IPS DF 4.7 (cell line): Measurements from ENCODE around the gene GRN.
"Not testable (repeated sequence)": the region's sequence is repeated elsewhere in the genome, so short reads cannot be mapped to it uniquely, and the experiment has no call there.

Experiments
- DNase-seq: peaks from one replicate; pipeline ENCODE4 v3.0.0-alpha.2; 2013; ENCODE audit warnings: low spot score; ENCODE audit errors: extremely low read depth

GRN gene

GRCh38 chr17:44360826-44361225, 15.7 kb downstream of the GRN start:
- DNase-seq, result no peak

GRCh38 chr17:44361292-44362260, 16.5 kb downstream of the GRN start:
- DNase-seq, result no peak

GRCh38 chr17:44362459-44362948, 17.4 kb downstream of the GRN start:
- no peak for DNase-seq

GRCh38 chr17:44362949-44363612, 18.0 kb downstream of the GRN start:
- no peak for DNase-seq

GRCh38 chr17:44363613-44364159, 18.6 kb downstream of the GRN start, which contains the start of gene FAM171A2:
Gene FAM171A2, minus strand, starts transcription at chr17:44363853. Its CDS starts 139 bp downstream, at chr17:44363714.
- DNase-seq, result no peak

GRCh38 chr17:44365051-44365450, 19.9 kb downstream of the GRN start:
- not testable (repeated sequence) for DNase-seq

GRCh38 chr17:44367231-44367979, 22.3 kb downstream of the GRN start:
- DNase-seq, result no peak

GRCh38 chr17:44368391-44369243, 23.5 kb downstream of the GRN start:
- DNase-seq, result not testable (repeated sequence)

GRCh38 chr17:44369414-44370023, 24.4 kb downstream of the GRN start:
- DNase-seq, result not testable (repeated sequence)

- DNase-seq, result no peak
These were observed 26.9 kb downstream of the GRN start for GRCh38 chr17:44372036-44372435.

GRCh38 chr17:44374306-44375195, 29.4 kb downstream of the GRN start:
- peak; percentile 69 for DNase-seq

GRCh38 chr17:44375196-44376017, 30.3 kb downstream of the GRN start:
- DNase-seq, result no peak

GRCh38 chr17:44376124-44376523, 31.0 kb downstream of the GRN start:
- no peak for DNase-seq

- DNase-seq, result no peak
These were observed 31.7 kb downstream of the GRN start for GRCh38 chr17:44376779-44377178.

- no peak for DNase-seq
These were observed 33.1 kb downstream of the GRN start for GRCh38 chr17:44378171-44378705.

GRCh38 chr17:44379887-44380286, 34.8 kb downstream of the GRN start:
- DNase-seq, result no peak

- DNase-seq, result no peak
These were observed 35.7 kb downstream of the GRN start for GRCh38 chr17:44380767-44381166.
